A673 (cell line): ENCODE results near the gene LYSET.

Experiments used
- CTCF ChIP-seq: fragments of 300-800, 200-600 bp; sonication (generic); conservative IDR thresholded peaks from 2 replicates; pipeline ENCODE4 v1.5.1; 2017; ENCODE audit warnings: low read depth, mild to moderate bottlenecking, antibody characterized with exemption, low read length, moderate library complexity, mixed read lengths
- EZH2 ChIP-seq: fragments of 200-600 bp; sonication (generic); IDR thresholded peaks from 2 replicates; pipeline ENCODE4 v1.6.1; 2017; ENCODE audit warnings: borderline replicate concordance, low read depth, mild to moderate bottlenecking, mixed read lengths, antibody characterized with exemption, low read length; ENCODE audit not compliant: poor library complexity, severe bottlenecking

GRCh38 chr14:93200553-93200952 lies 15.4 kb downstream of the LYSET start:
- TF ChIP-seq CTCF = no peak
- no peak for TF ChIP-seq EZH2
